H1 (cell line): ENCODE measurements around the gene SEPTIN1. TPM values are rescaled to one million over a fixed set of nuclear protein-coding genes. Genes with fewer than 3 reads are reported as not detected.

Experiments used
- PHF8 ChIP-seq: fragments of 200-600 bp; sonication (generic); conservative IDR thresholded peaks from 2 replicates; pipeline ENCODE4 v1.7.1; 2012; ENCODE audit warnings: low read depth, mild to moderate bottlenecking, inconsistent platforms, low read length, moderate library complexity
- RFX5 ChIP-seq: IDR thresholded peaks from 2 replicates; pipeline ENCODE4 v1.6.1; 2011; ENCODE audit warnings: low read depth, low read length, improper control_type of control experiment, borderline replicate concordance
- SUZ12 ChIP-seq: fragments of 200-600 bp; sonication (generic); IDR thresholded peaks from 2 replicates; pipeline ENCODE4 v1.6.1; 2012; ENCODE audit warnings: mild to moderate bottlenecking, inconsistent platforms, low read length, moderate library complexity, mixed read lengths
- polyA plus RNA-seq, 7 experiments: library from polyadenylated mRNA; depleted of rRNA in 3 of 7; stranded (reverse) in 5 of 7; unstranded in 2 of 7; fragments of >200 nt in 5 of 7; fragments of 200-250 nt in 2 of 7; gene quantifications; 1 replicate in 5 of 7; 2 replicates in 1 of 7; 4 replicates in 1 of 7; pipeline versions ENCODE4 v1.2.1 to v1.2.3, GENCODE V29; 2011 to 2013; ENCODE audit warnings: missing spikeins in 2 of 7, mixed read lengths in 2 of 7
- total RNA-seq: library from RNA; stranded (reverse); fragmentation: NEBNext Ultra II Directional; extraction: Animal tissue kit (Norgen Biotek cat#: 25700); gene quantifications from 2 replicates; pipeline ENCODE4 v1.2.1, GENCODE V29; 2021

SEPTIN1 gene
- total and polyA plus RNA-seq, 2 of the 8 experiments (the other 6 are each of a cell fraction or from before 2014, with no cell fraction given): 0.24 to 1.4 TPM

DNA sequence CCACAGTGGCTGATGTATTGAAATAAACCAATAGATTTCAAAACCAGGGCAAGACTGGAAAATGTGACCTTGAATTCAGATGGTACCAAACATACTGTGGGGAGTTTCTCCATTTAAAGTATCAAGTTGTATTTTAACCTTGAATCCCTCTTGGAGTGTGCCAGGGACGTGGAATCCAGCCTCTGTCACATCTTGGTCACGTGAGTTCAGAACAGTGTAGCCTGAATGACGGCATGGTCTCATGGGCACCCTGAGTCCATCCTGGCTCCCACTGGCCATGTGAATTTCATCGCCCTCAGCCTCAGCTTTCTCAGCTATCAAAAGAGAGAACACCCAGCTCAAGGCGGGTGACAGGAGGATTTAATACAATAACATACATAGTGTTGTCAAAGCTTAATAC is 31.8 kb upstream of the SEPTIN1 start (continued):
- no peak for TF ChIP-seq PHF8
- no peak for TF ChIP-seq RFX5
- TF ChIP-seq SUZ12: no peak
